ENCODE results near the gene PCDH15.

PCDH15 gene

DNA sequence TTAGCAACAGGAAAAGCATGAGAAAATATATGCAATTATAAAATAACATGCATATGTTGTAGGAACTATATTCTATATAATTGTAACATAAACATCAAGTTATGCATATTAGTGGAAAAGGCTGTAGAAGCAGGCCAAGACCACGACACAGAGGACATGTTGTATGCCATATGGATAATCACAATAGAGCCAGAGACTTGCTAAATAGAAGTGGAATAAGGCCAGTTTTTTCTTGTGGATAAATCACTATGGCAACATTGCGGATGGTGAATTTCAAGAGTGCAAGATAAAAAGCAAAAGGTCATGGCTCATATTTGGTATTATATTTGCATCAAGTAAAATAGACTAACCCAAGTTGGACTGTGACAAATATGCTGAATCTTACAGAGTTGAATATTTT is 93.0 kb downstream of the PCDH15 start:
- no peak for DNase-seq (ENCODE audit: low spot score)

DNA sequence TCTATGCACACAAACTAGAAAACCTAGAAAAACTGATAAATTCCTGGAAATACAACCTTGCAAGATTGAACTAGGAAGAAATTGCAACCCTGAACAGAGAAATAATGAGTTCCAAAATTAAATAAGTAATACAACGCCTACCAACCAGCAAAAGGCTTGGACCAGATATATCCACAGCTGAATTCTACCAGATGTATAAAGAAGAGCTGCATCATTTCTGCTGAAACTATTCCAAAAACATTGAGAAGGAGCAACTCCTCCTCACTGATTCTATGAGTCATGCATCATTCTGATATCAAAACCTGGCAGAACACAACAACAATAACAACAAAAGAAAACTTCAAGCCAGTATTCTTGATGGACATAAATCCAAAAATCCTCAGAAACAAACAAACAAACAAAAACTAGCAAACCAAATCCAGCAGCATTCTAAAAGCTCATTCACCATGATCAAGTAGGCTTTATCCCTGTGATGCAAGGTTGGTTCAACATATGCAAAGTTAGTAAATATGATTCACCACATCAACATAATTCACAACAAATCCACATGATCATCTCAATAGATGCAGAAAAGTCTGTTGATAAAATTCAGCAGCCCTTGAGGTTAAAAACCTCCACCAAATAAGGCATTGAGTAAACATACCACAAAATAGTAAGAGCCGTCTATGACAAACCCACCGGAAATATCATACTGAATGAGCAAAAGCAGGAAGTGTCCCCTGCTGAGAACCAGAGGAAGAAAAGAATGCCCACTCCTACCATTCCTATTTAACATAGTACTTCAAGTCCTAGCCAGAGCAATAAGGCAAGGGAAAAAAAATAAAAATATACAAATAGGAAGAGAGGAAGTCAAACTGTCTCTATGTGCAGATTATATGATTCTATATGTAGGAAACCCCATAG is 98.2 kb downstream of the PCDH15 start:
- no peak for DNase-seq (ENCODE audit: low spot score)

- DNase-seq (ENCODE audit: low spot score), result no peak
Observed at GRCh38 chr10:54691331-54691730, 109.7 kb downstream of the PCDH15 start.

DNA sequence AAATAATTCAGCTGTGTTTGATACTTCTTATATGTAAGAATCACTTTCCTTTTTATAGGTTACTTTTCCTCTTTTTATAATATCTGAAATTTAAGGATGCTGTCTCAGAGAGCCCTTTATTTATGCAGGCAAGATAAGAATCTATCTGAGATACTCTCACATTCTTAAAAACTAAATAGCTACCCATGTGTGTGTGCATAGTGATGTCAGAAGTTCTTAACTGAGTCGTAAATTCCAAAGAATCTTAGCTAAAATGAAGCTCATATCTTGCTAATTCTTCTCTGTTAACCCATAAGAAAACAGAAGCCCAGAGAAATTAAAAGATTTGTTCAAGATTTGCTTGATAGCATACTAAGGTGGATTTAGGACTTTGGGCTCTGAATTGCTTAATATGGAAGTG is 118.5 kb downstream of the PCDH15 start:
- DNase-seq (ENCODE audit: low spot score), result no peak

- DNase-seq (ENCODE audit: low spot score), result no peak
Observed at GRCh38 chr10:54681136-54681535, 119.9 kb downstream of the PCDH15 start.

- no peak for DNase-seq (ENCODE audit: low spot score)
Observed at GRCh38 chr10:54667136-54667535, 133.9 kb downstream of the PCDH15 start.

DNA sequence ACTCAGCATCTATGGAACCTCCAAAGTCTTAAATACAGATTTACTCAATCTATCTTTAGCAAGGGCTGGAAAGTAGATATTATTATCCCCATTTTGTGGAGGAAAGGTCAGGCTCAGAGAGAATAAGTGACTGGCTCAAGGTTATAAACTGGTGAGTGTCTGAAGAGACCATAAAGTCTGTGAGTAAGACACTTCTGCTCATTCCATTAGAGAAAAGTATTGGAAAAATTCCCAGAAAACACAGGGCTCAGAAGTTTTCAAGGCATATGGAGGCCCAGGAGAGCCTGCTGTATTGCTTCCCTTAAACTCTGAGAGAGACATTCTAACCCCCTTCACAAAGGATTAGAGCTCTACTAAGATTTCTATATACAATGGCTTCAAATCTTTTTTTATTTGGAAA is 134.8 kb downstream of the PCDH15 start:
- no peak for DNase-seq (ENCODE audit: low spot score)

DNA sequence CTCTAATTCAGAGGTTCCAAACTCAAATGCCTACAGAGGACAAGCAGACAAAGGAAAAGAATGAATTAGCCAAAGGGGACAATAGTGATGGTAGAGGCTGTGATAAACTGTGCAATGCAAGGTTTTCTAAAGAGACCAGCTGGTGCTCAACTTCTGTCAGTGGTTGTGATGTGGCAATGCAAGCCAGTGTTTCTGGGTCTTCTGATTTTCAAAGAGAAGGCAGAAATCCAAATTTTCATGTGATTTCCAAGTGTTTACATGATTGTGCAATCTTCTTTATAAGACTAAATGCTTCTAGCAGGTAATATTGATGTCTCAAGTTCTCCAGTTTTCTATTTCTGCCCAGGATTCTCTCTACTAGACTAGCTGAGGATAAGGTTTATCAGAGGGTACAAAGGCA is 135.9 kb downstream of the PCDH15 start:
- DNase-seq (ENCODE audit: low spot score), result no peak

- no peak for DNase-seq (ENCODE audit: low spot score)
Observed at GRCh38 chr10:54660397-54660796, 140.6 kb downstream of the PCDH15 start.

DNA sequence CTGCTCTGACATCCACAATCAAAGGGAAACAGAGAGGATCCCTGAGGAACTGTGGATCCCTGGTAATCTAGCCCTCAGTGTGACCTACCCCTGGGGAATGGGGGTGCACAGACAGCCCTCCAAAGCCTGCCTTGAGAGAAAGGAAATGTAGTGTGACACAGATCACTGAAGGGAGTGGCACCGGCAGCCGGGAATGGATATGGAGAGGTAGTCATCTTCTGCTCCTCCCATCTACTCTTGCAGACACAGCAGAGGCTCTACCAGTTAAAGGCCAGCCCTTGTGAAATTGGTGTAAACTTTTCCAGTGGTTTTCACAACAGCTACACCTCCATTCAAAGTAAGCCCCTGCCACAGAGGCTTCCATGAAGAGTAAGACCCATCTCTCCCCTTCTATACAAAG is 144.4 kb downstream of the PCDH15 start:
- DNase-seq (ENCODE audit: low spot score), result no peak

GRCh38 chr10:54653518-54653917 is 147.5 kb downstream of the PCDH15 start:
- DNase-seq (ENCODE audit: low spot score), result no peak

DNA sequence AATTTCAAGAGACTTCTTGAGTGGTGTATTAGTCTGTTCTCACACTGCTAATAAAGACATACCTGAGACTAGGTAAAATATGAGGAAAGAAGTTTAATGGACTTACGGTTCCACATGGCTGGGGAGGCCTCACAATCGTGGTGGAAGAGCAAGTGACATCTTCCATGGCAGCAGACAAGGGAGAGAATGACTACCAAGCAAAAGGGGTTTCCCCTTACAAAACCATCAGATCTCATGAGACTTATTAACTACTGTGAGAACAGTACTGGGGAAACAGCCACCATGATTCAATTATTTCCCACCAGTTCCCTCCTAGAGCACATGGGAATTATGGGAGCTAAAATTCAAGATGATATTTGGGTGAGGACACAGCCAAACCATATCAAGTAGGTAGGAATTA is 150.5 kb downstream of the PCDH15 start:
- no peak for DNase-seq (ENCODE audit: low spot score)

DNA sequence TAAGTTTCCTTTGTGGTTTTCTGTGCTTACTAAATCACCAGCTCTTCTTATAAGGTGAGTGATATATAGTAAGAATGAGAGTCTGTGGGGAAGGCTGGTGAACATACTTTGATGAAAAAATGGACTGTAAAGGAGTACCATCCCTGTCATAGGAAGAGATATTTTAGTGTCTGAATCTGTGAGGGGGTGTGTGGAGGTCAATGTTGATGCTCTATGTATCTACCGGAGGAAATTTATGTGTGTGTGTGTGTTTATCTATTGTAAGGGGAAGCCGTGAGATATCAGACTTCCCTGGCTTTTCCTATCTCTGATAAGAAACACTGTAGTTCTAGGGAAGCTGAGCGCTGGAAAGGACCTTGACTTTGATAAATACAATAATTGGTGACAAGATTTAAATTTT is 179.0 kb downstream of the PCDH15 start:
- DNase-seq (ENCODE audit: low spot score), result no peak

DNA sequence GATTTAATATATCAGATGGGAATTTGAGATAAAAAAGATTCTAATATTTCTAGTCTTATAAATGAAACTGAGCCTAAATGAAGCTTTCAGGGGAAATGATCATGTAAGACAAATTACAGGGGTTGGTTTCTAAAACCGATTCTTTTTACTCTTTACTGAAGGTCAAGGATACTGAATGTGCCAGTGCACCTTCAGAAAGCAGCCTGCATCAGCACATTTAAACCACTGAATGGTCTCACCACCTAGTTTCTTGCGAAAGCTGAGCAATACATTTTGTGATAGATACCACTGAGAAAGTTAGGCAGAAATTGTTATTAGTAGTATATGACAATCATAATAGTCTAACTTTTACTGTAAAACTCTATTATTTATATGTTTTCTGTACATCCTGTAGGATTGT is 180.7 kb downstream of the PCDH15 start:
- DNase-seq (ENCODE audit: low spot score), result no peak

DNA sequence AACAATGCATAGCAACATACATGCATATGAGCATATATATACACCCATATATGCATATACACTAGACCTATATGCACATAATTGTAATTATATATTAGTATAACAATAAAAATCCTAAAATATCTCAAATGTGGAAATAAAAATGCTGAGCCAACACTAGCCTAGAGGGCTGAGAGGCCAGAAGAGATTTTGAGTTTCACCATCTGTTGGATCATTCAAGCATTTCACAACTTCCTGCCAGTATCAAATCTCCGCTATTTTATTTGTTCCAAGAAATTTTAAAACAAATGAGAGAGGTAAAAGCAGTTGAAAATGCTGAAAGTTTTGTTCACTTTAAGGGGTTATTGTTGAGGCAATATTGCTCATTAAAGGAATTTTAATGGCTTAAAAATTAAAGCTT is 187.0 kb downstream of the PCDH15 start:
- DNase-seq (ENCODE audit: low spot score), result no peak

DNA sequence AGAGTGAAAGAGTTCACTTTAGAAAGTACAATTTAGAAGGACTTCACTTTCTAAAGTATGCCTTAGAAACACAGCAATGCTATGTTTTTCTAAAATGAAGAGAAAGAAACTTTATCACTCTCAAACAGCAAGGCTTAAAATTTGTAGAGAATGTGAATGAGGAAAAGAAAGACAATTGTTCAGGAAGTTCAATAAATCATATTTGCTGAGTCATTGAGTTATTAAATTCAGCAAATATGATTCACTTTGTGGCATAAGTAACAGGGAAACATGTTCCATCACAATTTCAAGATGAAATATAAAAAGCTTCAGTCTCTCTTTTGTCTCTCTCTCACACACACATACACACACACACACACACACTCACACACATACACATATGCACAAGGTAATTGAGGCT is 187.9 kb downstream of the PCDH15 start:
- no peak for DNase-seq (ENCODE audit: low spot score)

- no peak for DNase-seq (ENCODE audit: low spot score)
Observed at GRCh38 chr10:54609423-54609822, 191.6 kb downstream of the PCDH15 start.

GRCh38 chr10:54607983-54608382 is 193.0 kb downstream of the PCDH15 start:
- no peak for DNase-seq (ENCODE audit: low spot score)

DNA sequence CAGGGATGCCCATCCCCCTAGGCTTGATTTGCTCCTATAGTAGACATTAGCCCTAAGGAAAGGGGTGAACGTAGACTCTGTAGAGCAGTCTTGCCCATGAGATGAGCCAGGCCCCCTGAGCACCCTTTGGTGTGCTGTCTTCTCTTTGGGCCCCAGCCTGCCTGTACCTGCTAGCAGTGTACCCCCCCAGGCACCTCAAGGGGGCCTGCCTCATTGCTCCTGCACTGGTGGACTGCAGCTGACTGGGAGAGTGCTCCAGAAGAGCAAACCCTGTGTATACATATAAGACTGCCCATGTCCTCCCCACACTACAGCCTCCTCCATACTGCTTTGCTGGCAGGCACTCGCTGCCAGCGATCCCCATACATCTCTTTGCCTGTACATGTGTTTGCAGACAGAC is 206.7 kb downstream of the PCDH15 start:
- no peak for DNase-seq (ENCODE audit: low spot score)

DNA sequence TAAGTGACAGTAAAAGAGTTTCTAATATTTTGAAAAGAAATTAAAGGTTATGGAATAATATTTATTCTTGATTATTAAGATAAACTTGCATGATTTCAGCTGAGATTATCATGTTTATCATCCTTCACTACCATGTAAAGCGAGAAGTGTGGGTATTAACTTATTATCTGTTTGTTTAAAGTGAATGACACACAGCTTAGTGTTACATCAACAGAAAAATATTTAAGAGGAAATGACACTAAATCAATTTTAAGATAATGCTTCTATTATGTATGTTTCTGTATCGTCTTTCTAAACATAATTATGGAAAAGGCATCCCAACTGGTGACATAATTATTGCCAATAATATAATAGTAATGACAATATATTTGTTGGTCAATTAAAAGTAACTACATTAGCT is 213.1 kb downstream of the PCDH15 start:
- no peak for DNase-seq (ENCODE audit: low spot score)

- DNase-seq (ENCODE audit: low spot score), result no peak
Observed at GRCh38 chr10:54585572-54585971, 215.5 kb downstream of the PCDH15 start.

DNA sequence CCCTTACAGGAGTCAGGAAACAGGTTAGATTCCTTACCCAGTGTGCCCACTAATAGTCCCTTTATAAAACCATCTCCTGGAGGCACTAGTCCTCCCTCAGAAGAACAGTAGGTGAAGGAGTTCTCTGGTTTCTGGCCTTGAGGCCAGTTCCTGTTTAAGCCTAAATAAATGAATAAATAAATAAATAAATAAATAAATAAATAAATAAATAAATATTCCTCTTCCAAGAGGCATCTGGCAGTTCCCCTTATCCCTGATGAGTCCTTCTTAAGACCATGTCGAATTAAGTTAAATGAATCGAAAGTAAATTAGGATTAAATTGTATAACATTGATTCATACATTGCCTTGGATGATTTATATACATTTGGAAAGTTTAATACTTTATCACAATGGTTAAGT is 223.3 kb downstream of the PCDH15 start:
- DNase-seq (ENCODE audit: low spot score), result no peak

GRCh38 chr10:54576541-54576940 is 224.5 kb downstream of the PCDH15 start:
- no peak for DNase-seq (ENCODE audit: low spot score)

- DNase-seq (ENCODE audit: low spot score), result no peak
Observed at GRCh38 chr10:54559498-54559897, 241.5 kb downstream of the PCDH15 start.

All from activated CD4-positive, alpha-beta T cell treated with anti-CD3 and anti-CD28 coated beads, Interleukin-2, Interleukin-4, amounts not matched to agents 100 ng/mL and 50 ng/mL, durations not matched to agents 16 hours and 8 hours (primary cell).